Aorta (tissue), 5 donors: ENCODE results near the gene SMARCD2. TPM values are rescaled to one million over a fixed set of nuclear protein-coding genes. Genes with fewer than 3 reads are reported as not detected.

Experiments
- ATAC-seq: fragments of 200-7000 bp; cut with Tn5 transposase; one replicate; pipeline ENCODE4 v1.9.1; 2022; ENCODE audit warnings: moderate library complexity; ENCODE audit not compliant: low FRiP score
- DNase-seq, 2 donors: peaks; one replicate each; pipeline ENCODE4 v3.0.0-alpha.2; 2020
- H3K27ac ChIP-seq, 2 donors: one replicate each; pipeline ENCODE4 v1.5.1; 2013; ENCODE audit warnings: low read length in 2 of 2, mild to moderate bottlenecking in 2 of 2, moderate library complexity in 2 of 2, control low read depth in 1 of 2, inconsistent platforms in 1 of 2, low read depth in 1 of 2
- H3K27me3 ChIP-seq, 2 donors: one replicate each; pipeline ENCODE4 v1.6.1; 2013; ENCODE audit warnings: control low read depth in 1 of 2, low read length in 1 of 2, mild to moderate bottlenecking in 1 of 2, moderate library complexity in 1 of 2; ENCODE audit not compliant: insufficient read depth in 2 of 2, control insufficient read depth in 1 of 2
- H3K36me3 ChIP-seq, 2 donors: one replicate each; pipeline ENCODE4 v1.6.1; 2013; ENCODE audit warnings: control low read depth in 1 of 2, low read length in 1 of 2, mild to moderate bottlenecking in 1 of 2; ENCODE audit not compliant: insufficient read depth in 2 of 2, control insufficient read depth in 1 of 2
- H3K4me1 ChIP-seq, 2 donors: one replicate each; pipeline ENCODE4 v1.6.1; 2013; ENCODE audit warnings: low read length in 2 of 2, control low read depth in 1 of 2, mild to moderate bottlenecking in 1 of 2, moderate library complexity in 1 of 2; ENCODE audit not compliant: insufficient read depth in 2 of 2, control insufficient read depth in 1 of 2
- H3K4me3 ChIP-seq, 2 donors: one replicate each; pipeline ENCODE4 v1.5.1; 2013; ENCODE audit warnings: low read length in 2 of 2, control low read depth in 1 of 2, mild to moderate bottlenecking in 1 of 2
- H3K9me3 ChIP-seq: one replicate; pipeline ENCODE4 v1.6.1; 2013; ENCODE audit warnings: mild to moderate bottlenecking, low read length; ENCODE audit not compliant: control insufficient read depth
- WGBS, 2 donors: extraction: QIAGEN DNeasy Blood & Tissue Kit; methylation state at CpG; one replicate each; pipeline ENCODE4 v1.1.7; 2013; 5-methylcytosine and 5-hydroxymethylcytosine counted together
- intact Hi-C, 2 donors: fragments of 100-400 bp; cut with DNase I; formaldehyde crosslinking; loops; one replicate each; pipeline versions ENCODE4 v1.14.2 to v1.15.0; 2022
- polyA plus RNA-seq, 2 donors: library from polyadenylated mRNA; stranded (reverse); fragments of 200-250 nt; gene quantifications; one replicate each; pipeline ENCODE4 v1.2.3, GENCODE V29; 2013
- total RNA-seq, 2 donors: library from RNA; stranded (reverse); fragmentation: NEBNext Ultra II Directional; extraction: Animal tissue kit (Norgen Biotek cat#: 25700); gene quantifications; one replicate each; pipeline ENCODE4 v1.2.1, GENCODE V29; 2021
- donor health status: healthy with polysubstance abuse.
- donor health status: Bipolar disorder and iron deficiency.
- donor health status: DM: no; HTN: no; CAD: no.
- donor health status: DM: no; HTN: no; CAD: no.
- donor health status: DM: yes; HTN: yes; CAD: no.

Gene SMARCD2
- total and polyA plus RNA-seq, 4 donors: 37.9 to 69.7 (median 52.3) TPM

DNA sequence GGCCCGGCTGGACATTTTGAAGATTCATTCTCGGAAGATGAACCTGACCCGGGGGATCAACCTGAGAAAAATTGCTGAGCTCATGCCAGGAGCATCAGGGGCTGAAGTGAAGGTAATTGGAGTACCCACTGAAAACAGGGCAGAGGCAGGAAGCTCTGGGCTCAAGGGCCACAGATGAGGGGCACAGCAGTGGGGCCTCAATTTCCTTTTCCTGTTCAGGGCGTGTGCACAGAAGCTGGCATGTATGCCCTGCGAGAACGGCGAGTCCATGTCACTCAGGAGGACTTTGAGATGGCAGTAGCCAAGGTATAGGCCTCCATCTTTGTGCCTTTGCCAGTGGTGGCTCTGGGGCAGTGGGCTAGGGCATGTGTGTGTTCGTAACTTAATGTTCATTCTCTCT, 11.0 kb downstream of the SMARCD2 start:
- H3K4me3 ChIP-seq: no peak overlapping the region
- H3K27me3 ChIP-seq: no peaks in the 10 kb centered on the region
- ATAC-seq (no peak), DNase-seq (no peak)
- H3K36me3 ChIP-seq: peaks cover 6 to 19% of the 10 kb centered on the region in 2 donors
- no peak overlapping the region for H3K27ac ChIP-seq
- H3K9me3 ChIP-seq: no peaks in the 10 kb centered on the region
- H3K4me1 ChIP-seq: no peaks in the 10 kb centered on the region
- intact Hi-C loops: no loop called here
- 75 to 80% methylated on average over 8 of the region's 8 CpGs for WGBS, 2 donors

DNA sequence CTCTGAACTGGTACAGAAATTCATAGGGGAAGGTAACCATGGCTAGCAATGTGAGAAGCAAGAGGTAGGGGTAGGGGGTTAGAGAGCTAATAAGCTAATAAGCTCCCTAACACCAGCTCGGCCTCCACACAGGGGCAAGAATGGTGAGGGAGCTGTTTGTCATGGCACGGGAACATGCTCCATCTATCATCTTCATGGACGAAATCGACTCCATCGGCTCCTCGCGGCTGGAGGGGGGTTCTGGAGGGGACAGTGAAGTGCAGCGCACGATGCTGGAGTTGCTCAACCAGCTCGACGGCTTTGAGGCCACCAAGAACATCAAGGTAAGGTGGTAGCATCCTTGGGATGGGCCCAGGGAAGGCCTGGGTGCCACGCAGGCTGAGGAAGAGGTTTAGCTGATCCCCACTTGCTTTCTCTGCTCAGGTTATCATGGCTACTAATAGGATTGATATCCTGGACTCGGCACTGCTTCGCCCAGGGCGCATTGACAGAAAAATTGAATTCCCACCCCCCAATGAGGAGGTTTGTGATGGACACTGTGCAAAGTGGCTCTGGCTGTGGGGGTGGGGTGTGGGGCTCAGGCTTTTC, 11.5 kb downstream of the SMARCD2 start:
- peaks cover 6 to 19% of the 10 kb centered on the region in 2 donors for H3K36me3 ChIP-seq
- no peaks in the 10 kb centered on the region for H3K27me3 ChIP-seq
- no peak overlapping the region for H3K27ac ChIP-seq
- H3K4me1 ChIP-seq: no peaks in the 10 kb centered on the region
- no peaks in the 10 kb centered on the region for H3K9me3 ChIP-seq
- 81 to 82% methylated on average over 15 of the region's 15 CpGs for WGBS, 2 donors
- DNase-seq: no peak
- no peak for ATAC-seq
- intact Hi-C loops: no loop called here
- H3K4me3 ChIP-seq: no peak overlapping the region

DNA sequence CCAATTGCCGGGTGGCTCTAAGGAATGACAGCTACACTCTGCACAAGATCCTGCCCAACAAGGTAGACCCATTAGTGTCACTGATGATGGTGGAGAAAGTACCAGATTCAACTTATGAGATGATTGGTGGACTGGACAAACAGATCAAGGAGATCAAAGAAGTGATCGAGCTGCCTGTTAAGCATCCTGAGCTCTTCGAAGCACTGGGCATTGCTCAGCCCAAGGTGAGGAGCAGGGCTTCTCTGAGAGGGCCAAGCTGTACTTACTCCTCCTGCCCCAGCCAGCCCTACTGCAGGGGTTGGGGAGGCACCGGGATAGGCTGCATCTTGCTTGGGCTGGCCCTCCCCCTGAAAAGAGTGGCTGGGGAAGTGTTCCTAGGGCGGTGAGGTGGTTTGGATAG, 12.2 kb downstream of the SMARCD2 start:
- Histone ChIP-seq H3K27ac (no peak overlapping the region), H3K4me3 (no peak overlapping the region), H3K9me3 (no peaks in the 10 kb centered on the region), H3K36me3 (peaks cover 6 to 19% of the 10 kb centered on the region in 2 donors), H3K27me3 (no peaks in the 10 kb centered on the region), H3K4me1 (no peaks in the 10 kb centered on the region)
- 85 to 93% methylated on average over 5 of the region's 5 CpGs for WGBS, 2 donors
- ATAC-seq (no peak), DNase-seq (no peak)
- intact Hi-C loops: no loop called here

DNA sequence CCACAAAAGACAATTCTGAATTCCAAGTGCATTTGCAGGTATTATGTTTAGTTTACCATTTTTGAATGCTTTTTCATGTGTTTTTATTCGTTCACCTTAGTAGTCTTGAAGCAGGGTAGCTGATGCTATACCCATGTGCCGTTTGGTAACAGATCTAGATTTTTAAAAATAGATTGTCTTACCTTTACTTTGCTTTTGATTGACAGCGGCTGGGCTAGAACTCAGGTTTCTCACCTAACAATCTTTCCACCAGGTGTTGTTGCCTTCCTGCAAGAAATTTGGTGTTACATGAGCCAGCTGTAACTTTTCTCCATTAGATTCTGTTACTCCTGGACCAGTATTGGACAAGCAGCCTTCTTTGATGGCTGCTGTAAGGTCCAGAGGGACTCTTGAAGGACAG, 13.5 kb downstream of the SMARCD2 start:
- Histone ChIP-seq H3K4me1 (no peaks in the 10 kb centered on the region), H3K27me3 (no peaks in the 10 kb centered on the region), H3K27ac (no peak overlapping the region), H3K9me3 (no peaks in the 10 kb centered on the region), H3K4me3 (no peak overlapping the region), H3K36me3 (peaks cover 4 to 26% of the 10 kb centered on the region in 2 donors)
- DNase-seq (no peak), ATAC-seq (no peak)
- intact Hi-C loops: loop anchor here in 1 of 2 donors (5.0 kb wide), 1 partner anchor 678 kb away; the partner anchor contains the start of genes CEP95 and DDX5
- 94 to 96% methylated on average over 3 of the region's 3 CpGs for WGBS, 2 donors

DNA sequence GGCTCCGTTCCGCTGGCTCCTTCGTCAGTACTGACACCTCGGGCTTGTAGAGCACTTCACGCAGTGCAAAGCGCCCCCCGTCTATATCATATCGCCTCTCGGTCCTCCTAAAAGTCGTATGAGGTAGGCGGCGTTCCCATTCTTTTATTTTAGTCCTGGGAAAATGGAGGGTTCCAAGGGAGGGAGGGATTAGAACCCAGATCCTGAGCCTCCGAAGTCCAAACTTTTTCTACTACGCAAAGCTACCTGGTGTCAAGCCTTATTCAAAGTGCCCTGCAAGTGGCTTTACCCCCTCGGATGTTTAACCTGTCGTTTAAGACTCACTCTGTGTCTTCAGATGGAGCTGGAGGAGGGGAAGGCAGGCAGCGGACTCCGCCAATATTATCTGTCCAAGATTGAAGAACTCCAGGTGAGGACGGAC, 14.7 kb downstream of the SMARCD2 start:
- H3K4me3 ChIP-seq: peak overlapping the region; percentile 36 to 63
- 1 to 2% methylated on average over 19 of the region's 19 CpGs for WGBS, 2 donors
- DNase-seq (peak in 1 of 2 donors; percentile 22), ATAC-seq (no peak)
- H3K27me3 ChIP-seq: no peaks in the 10 kb centered on the region
- H3K27ac ChIP-seq: peak overlapping the region in 1 of 2 donors; percentile 19
- intact Hi-C loops: loop anchor here in 1 of 2 donors (2.0 to 5.0 kb wide), 2 partner anchors 55 to 679 kb away; partner anchors contain the start of genes CCDC47, CEP95 and DDX5
- no peaks in the 10 kb centered on the region for H3K9me3 ChIP-seq
- H3K36me3 ChIP-seq: peaks cover 4 to 22% of the 10 kb centered on the region in 2 donors
- no peaks in the 10 kb centered on the region for H3K4me1 ChIP-seq

DNA sequence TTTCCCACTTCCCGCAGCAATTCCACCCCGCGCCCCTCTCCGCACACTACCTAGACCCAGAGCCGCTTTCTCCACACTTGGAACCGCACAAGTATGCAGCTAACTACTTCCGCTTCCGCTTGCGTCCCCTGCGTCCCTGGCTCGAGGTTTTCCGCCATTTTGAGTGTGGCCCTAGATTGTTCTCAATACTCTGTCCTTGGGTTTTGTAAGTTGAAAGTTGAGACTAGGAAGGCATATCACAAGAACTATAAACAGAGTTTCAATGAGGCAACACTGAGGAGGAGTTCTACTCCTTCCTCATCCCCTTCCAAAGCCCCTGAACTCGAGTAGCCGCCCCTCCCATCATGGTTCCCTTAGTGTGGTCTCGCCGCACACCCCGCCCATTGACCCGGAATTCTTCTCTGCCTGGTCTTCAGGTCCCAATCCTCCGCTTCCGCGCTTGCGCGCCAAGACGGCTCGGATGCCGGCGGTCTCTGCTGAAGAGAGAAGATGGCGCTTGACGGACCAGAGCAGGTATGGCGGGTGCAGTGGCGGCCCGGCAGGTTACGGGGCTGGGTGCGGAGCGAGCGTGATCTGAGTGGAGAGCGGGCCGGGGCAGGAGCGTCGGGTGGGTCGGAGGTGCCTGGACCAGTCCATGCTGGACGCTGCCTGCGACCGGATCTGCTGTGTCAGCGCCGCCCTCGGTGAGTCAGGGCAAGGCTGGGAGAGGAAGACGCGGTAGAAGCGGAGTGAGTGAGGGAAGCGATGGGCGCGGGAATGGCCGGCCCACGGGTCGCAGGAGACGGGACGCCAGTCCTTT, 15.3 kb downstream of the SMARCD2 start, which contains the start of the genes FTSJ3 and PSMC5:
TSS of gene FTSJ3 (minus strand) at position 662 of the 799 bp plus-strand sequence. CDS start 761 bp downstream, outside the sequence.
TSS of gene PSMC5 (plus strand) at position 430 of the 799 bp plus-strand sequence. CDS start at position 490, 60 bp downstream.
- Histone ChIP-seq H3K36me3 (peaks cover 0 to 18% of the 10 kb centered on the region in 2 donors), H3K27me3 (no peaks in the 10 kb centered on the region), H3K4me3 (peak within 1 kb of the TSS; percentile 36 to 63), H3K27ac (peak within 1 kb of the TSS in 1 of 2 donors; percentile 30), H3K4me1 (no peaks in the 10 kb centered on the region), H3K9me3 (no peaks in the 10 kb centered on the region)
- DNase-seq (peak; percentile 97 to 99), ATAC-seq (peak; percentile 96)
- intact Hi-C loops: loop anchor here in 1 of 2 donors (2.0 to 5.0 kb wide), 2 partner anchors 54 to 680 kb away; partner anchors contain the start of genes CCDC47, CEP95 and DDX5
- WGBS, 2 donors: 0 to 1% methylated on average over 58 of the region's 58 CpGs

DNA sequence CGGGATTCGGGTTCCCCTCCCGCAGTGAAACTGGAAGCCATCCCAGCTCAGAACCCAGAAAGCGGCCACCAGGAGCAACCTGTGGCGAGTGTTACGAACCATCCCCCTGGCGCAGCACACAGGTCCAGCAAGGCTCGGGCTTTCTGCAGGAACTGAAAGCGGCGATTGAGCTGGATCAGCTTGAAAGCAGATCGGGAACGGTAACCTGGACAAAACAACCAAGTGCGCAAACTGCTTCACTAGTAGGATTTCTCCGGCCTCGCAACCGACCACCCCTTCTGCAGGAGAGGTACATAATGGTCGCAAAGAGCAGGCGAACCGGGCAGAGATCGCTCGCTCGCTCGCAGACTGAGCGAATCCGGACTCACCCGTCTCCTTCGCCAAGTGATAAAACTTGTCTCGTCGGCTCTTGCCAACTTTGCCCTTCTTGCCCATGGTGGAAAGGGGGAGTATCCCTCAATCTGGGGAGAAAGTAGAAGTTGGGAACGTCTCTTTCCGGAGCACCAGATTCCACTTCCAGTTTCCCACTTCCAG, 15.9 kb downstream of the SMARCD2 start:
- Histone ChIP-seq H3K27ac (peak overlapping the region in 1 of 2 donors; percentile 30), H3K36me3 (peaks cover 4 to 19% of the 10 kb centered on the region in 2 donors), H3K9me3 (no peaks in the 10 kb centered on the region), H3K4me3 (peak overlapping the region; percentile 20 to 63), H3K4me1 (no peaks in the 10 kb centered on the region), H3K27me3 (no peaks in the 10 kb centered on the region)
- intact Hi-C loops: loop anchor here in 1 of 2 donors (2.0 to 5.0 kb wide), 2 partner anchors 54 to 681 kb away; partner anchors contain the start of genes CCDC47, CEP95 and DDX5
- DNase-seq (peak; percentile 50 to 80), ATAC-seq (peak; percentile 15)
- 0 to 1% methylated on average over 31 of the region's 31 CpGs for WGBS, 2 donors

DNA sequence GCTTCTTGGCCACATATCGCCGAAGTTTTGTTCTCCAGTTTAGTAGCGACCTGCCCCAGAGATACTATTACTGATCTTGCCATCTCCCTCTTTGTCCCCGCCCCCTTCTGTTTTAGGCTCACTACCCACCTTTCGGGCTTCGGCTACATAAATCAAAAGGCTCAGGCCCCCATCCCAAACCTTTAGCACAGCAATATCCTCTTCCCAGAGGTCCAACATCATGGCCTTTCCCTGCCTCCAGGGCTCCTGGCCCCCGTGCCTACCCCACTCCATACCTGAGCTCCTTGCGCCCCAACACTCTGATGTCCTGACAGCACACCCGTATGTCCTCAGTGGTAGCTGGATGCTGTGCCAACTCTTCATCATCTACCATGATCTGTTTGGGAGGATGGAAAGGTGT, 18.1 kb downstream of the SMARCD2 start:
- WGBS, 2 donors: 91 to 92% methylated on average over 9 of the region's 9 CpGs
- H3K4me1 ChIP-seq: no peaks in the 10 kb centered on the region
- peaks cover 4 to 24% of the 10 kb centered on the region in 2 donors for H3K36me3 ChIP-seq
- no peaks in the 10 kb centered on the region for H3K9me3 ChIP-seq
- intact Hi-C loops: no loop called here
- no peak for ATAC-seq
- no peak overlapping the region for H3K27ac ChIP-seq
- DNase-seq: peak in 1 of 2 donors; percentile 31
- no peak overlapping the region for H3K4me3 ChIP-seq
- no peaks in the 10 kb centered on the region for H3K27me3 ChIP-seq
